SIG-M5 treated with dmso at 0.1 percent for 504 hours (cell line): ENCODE data around the gene LRRFIP2.
A peak's percentile ranks its signal among the peaks of the same experiment; 100 is the strongest.

Source experiments
- DNase-seq: peaks from one replicate; lab custom pipeline; 2025; ENCODE audit not compliant: unreplicated experiment; lab: John Stamatoyannopoulos, UW

The LRRFIP2 gene

GRCh38 chr3:37028329-37028728, 146.1 kb downstream of the LRRFIP2 start:
- DNase-seq, result no peak

GRCh38 chr3:37026851-37027250, 147.5 kb downstream of the LRRFIP2 start:
- DNase-seq, result no peak

- DNase-seq, result no peak
These were observed 148.6 kb downstream of the LRRFIP2 start for GRCh38 chr3:37025561-37026335.

- peak; percentile 95 for DNase-seq
These were observed 149.5 kb downstream of the LRRFIP2 start for GRCh38 chr3:37024820-37025405.

GRCh38 chr3:37024092-37024491, 150.3 kb downstream of the LRRFIP2 start:
- no peak for DNase-seq

- DNase-seq, result no peak
These were observed 156.7 kb downstream of the LRRFIP2 start for GRCh38 chr3:37017683-37018082.

GRCh38 chr3:37016903-37017302, 157.5 kb downstream of the LRRFIP2 start:
- no peak for DNase-seq

- DNase-seq, result no peak
These were observed 158.7 kb downstream of the LRRFIP2 start for GRCh38 chr3:37015642-37016041.

GRCh38 chr3:37014620-37015019, 159.8 kb downstream of the LRRFIP2 start:
- DNase-seq, result no peak
